ENCODE measurements around the gene LDB2.

LDB2 gene

GRCh38 chr4:16835597-16836247, 62.7 kb downstream of the LDB2 start:
- Histone ChIP-seq H3K36me3 (ENCODE audit: control insufficient read depth, insufficient read depth, low read length) (no peaks in the 10 kb centered on the region), H3K9me3 (ENCODE audit: control insufficient read depth, insufficient read depth, low read length) (no peaks in the 10 kb centered on the region), H3K4me1 (ENCODE audit: control insufficient read depth, insufficient read depth, low read length) (peaks cover 3% of the 10 kb centered on the region), H3K9ac (ENCODE audit: low read depth, low read length) (no peak overlapping the region), H3K4me3 (ENCODE audit: low read depth, low read length) (no peak overlapping the region), H3K27me3 (ENCODE audit: control insufficient read depth, insufficient read depth, low read length) (no peaks in the 10 kb centered on the region)

- Histone ChIP-seq H3K4me1 (ENCODE audit: control insufficient read depth, insufficient read depth, low read length) (peaks cover 3% of the 10 kb centered on the region), H3K9ac (ENCODE audit: low read depth, low read length) (no peak overlapping the region), H3K9me3 (ENCODE audit: control insufficient read depth, insufficient read depth, low read length) (no peaks in the 10 kb centered on the region), H3K4me3 (ENCODE audit: low read depth, low read length) (no peak overlapping the region), H3K27me3 (ENCODE audit: control insufficient read depth, insufficient read depth, low read length) (no peaks in the 10 kb centered on the region), H3K36me3 (ENCODE audit: control insufficient read depth, insufficient read depth, low read length) (no peaks in the 10 kb centered on the region)
Observed at GRCh38 chr4:16834814-16835213, 63.6 kb downstream of the LDB2 start.

GRCh38 chr4:16833722-16834121, 64.7 kb downstream of the LDB2 start:
- no peak overlapping the region for H3K9ac ChIP-seq (ENCODE audit: low read depth, low read length)
- H3K27me3 ChIP-seq (ENCODE audit: control insufficient read depth, insufficient read depth, low read length): no peaks in the 10 kb centered on the region
- H3K4me3 ChIP-seq (ENCODE audit: low read depth, low read length): no peak overlapping the region
- H3K9me3 ChIP-seq (ENCODE audit: control insufficient read depth, insufficient read depth, low read length): no peaks in the 10 kb centered on the region
- H3K4me1 ChIP-seq (ENCODE audit: control insufficient read depth, insufficient read depth, low read length): peaks cover 6% of the 10 kb centered on the region
- H3K36me3 ChIP-seq (ENCODE audit: control insufficient read depth, insufficient read depth, low read length): no peaks in the 10 kb centered on the region

- Histone ChIP-seq H3K4me3 (ENCODE audit: low read depth, low read length) (no peak overlapping the region), H3K9me3 (ENCODE audit: control insufficient read depth, insufficient read depth, low read length) (no peaks in the 10 kb centered on the region), H3K36me3 (ENCODE audit: control insufficient read depth, insufficient read depth, low read length) (no peaks in the 10 kb centered on the region), H3K9ac (ENCODE audit: low read depth, low read length) (no peak overlapping the region), H3K27me3 (ENCODE audit: control insufficient read depth, insufficient read depth, low read length) (no peaks in the 10 kb centered on the region), H3K4me1 (ENCODE audit: control insufficient read depth, insufficient read depth, low read length) (peaks cover 31% of the 10 kb centered on the region)
Observed at GRCh38 chr4:16830081-16830480, 68.4 kb downstream of the LDB2 start.

- peaks cover 31% of the 10 kb centered on the region for H3K4me1 ChIP-seq (ENCODE audit: control insufficient read depth, insufficient read depth, low read length)
- H3K9me3 ChIP-seq (ENCODE audit: control insufficient read depth, insufficient read depth, low read length): no peaks in the 10 kb centered on the region
- H3K4me3 ChIP-seq (ENCODE audit: low read depth, low read length): no peak overlapping the region
- no peak overlapping the region for H3K9ac ChIP-seq (ENCODE audit: low read depth, low read length)
- H3K36me3 ChIP-seq (ENCODE audit: control insufficient read depth, insufficient read depth, low read length): no peaks in the 10 kb centered on the region
- H3K27me3 ChIP-seq (ENCODE audit: control insufficient read depth, insufficient read depth, low read length): no peaks in the 10 kb centered on the region
Observed at GRCh38 chr4:16827794-16828724, 70.4 kb downstream of the LDB2 start.

GRCh38 chr4:16827045-16827444, 71.4 kb downstream of the LDB2 start:
- Histone ChIP-seq H3K9ac (ENCODE audit: low read depth, low read length) (no peak overlapping the region), H3K4me1 (ENCODE audit: control insufficient read depth, insufficient read depth, low read length) (peaks cover 31% of the 10 kb centered on the region), H3K9me3 (ENCODE audit: control insufficient read depth, insufficient read depth, low read length) (no peaks in the 10 kb centered on the region), H3K27me3 (ENCODE audit: control insufficient read depth, insufficient read depth, low read length) (no peaks in the 10 kb centered on the region), H3K4me3 (ENCODE audit: low read depth, low read length) (no peak overlapping the region), H3K36me3 (ENCODE audit: control insufficient read depth, insufficient read depth, low read length) (no peaks in the 10 kb centered on the region)

GRCh38 chr4:16826406-16826910, 72.0 kb downstream of the LDB2 start:
- H3K4me3 ChIP-seq (ENCODE audit: low read depth, low read length): no peak overlapping the region
- no peaks in the 10 kb centered on the region for H3K9me3 ChIP-seq (ENCODE audit: control insufficient read depth, insufficient read depth, low read length)
- no peaks in the 10 kb centered on the region for H3K27me3 ChIP-seq (ENCODE audit: control insufficient read depth, insufficient read depth, low read length)
- H3K9ac ChIP-seq (ENCODE audit: low read depth, low read length): no peak overlapping the region
- peaks cover 31% of the 10 kb centered on the region for H3K4me1 ChIP-seq (ENCODE audit: control insufficient read depth, insufficient read depth, low read length)
- no peaks in the 10 kb centered on the region for H3K36me3 ChIP-seq (ENCODE audit: control insufficient read depth, insufficient read depth, low read length)

- Histone ChIP-seq H3K4me3 (ENCODE audit: low read depth, low read length) (no peak overlapping the region), H3K4me1 (ENCODE audit: control insufficient read depth, insufficient read depth, low read length) (peaks cover 47% of the 10 kb centered on the region), H3K36me3 (ENCODE audit: control insufficient read depth, insufficient read depth, low read length) (no peaks in the 10 kb centered on the region), H3K9me3 (ENCODE audit: control insufficient read depth, insufficient read depth, low read length) (no peaks in the 10 kb centered on the region), H3K27me3 (ENCODE audit: control insufficient read depth, insufficient read depth, low read length) (no peaks in the 10 kb centered on the region), H3K9ac (ENCODE audit: low read depth, low read length) (no peak overlapping the region)
Observed at GRCh38 chr4:16824278-16824806, 74.1 kb downstream of the LDB2 start.

GRCh38 chr4:16820329-16820728, 78.1 kb downstream of the LDB2 start:
- peaks cover 33% of the 10 kb centered on the region for H3K4me1 ChIP-seq (ENCODE audit: control insufficient read depth, insufficient read depth, low read length)
- H3K4me3 ChIP-seq (ENCODE audit: low read depth, low read length): no peak overlapping the region
- H3K9ac ChIP-seq (ENCODE audit: low read depth, low read length): no peak overlapping the region
- no peaks in the 10 kb centered on the region for H3K27me3 ChIP-seq (ENCODE audit: control insufficient read depth, insufficient read depth, low read length)
- no peaks in the 10 kb centered on the region for H3K36me3 ChIP-seq (ENCODE audit: control insufficient read depth, insufficient read depth, low read length)
- no peaks in the 10 kb centered on the region for H3K9me3 ChIP-seq (ENCODE audit: control insufficient read depth, insufficient read depth, low read length)

- Histone ChIP-seq H3K27me3 (ENCODE audit: control insufficient read depth, insufficient read depth, low read length) (no peaks in the 10 kb centered on the region), H3K9ac (ENCODE audit: low read depth, low read length) (no peak overlapping the region), H3K9me3 (ENCODE audit: control insufficient read depth, insufficient read depth, low read length) (no peaks in the 10 kb centered on the region), H3K4me3 (ENCODE audit: low read depth, low read length) (no peak overlapping the region), H3K4me1 (ENCODE audit: control insufficient read depth, insufficient read depth, low read length) (peaks cover 33% of the 10 kb centered on the region), H3K36me3 (ENCODE audit: control insufficient read depth, insufficient read depth, low read length) (no peaks in the 10 kb centered on the region)
Observed at GRCh38 chr4:16819652-16820051, 78.8 kb downstream of the LDB2 start.

GRCh38 chr4:16818005-16818404, 80.4 kb downstream of the LDB2 start:
- H3K4me3 ChIP-seq (ENCODE audit: low read depth, low read length): no peak overlapping the region
- no peaks in the 10 kb centered on the region for H3K36me3 ChIP-seq (ENCODE audit: control insufficient read depth, insufficient read depth, low read length)
- no peak overlapping the region for H3K9ac ChIP-seq (ENCODE audit: low read depth, low read length)
- peaks cover 35% of the 10 kb centered on the region for H3K4me1 ChIP-seq (ENCODE audit: control insufficient read depth, insufficient read depth, low read length)
- H3K27me3 ChIP-seq (ENCODE audit: control insufficient read depth, insufficient read depth, low read length): no peaks in the 10 kb centered on the region
- H3K9me3 ChIP-seq (ENCODE audit: control insufficient read depth, insufficient read depth, low read length): no peaks in the 10 kb centered on the region

Measured in iPS-15b (cell line).